CD4-positive, alpha-beta T cell treated with Interleukin-15 for 4 hours (primary cell): Measurements from ENCODE around the gene NUDT4B.
"Not testable (repeated sequence)": the region's sequence is repeated elsewhere in the genome, so short reads cannot be mapped to it uniquely, and the experiment has no call there.

Experiments
- DNase-seq: peaks from one replicate; pipeline ENCODE4 v3.0.0-alpha.2; 2020; ENCODE audit warnings: low spot score

Gene NUDT4B

DNA sequence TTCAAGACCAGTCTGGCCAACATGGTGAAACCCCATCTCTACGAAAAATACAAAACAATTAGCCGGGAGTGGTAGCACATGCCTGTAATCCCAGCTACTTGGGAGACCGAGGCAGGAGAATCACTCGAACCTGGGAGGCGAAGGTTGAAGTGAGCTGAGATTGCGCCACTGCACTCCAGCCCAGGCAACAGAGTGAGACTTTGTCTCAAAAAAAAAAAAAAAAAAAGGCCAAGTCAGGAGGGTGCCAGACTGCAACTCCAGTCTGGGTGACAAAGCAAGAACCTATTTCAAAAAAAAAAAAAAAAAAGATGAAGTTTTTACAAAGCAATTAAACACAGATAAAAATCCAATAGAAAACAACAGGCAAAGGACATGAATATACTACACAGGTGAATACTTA lies 9.9 kb upstream of the NUDT4B start:
- not testable (repeated sequence) for DNase-seq

DNA sequence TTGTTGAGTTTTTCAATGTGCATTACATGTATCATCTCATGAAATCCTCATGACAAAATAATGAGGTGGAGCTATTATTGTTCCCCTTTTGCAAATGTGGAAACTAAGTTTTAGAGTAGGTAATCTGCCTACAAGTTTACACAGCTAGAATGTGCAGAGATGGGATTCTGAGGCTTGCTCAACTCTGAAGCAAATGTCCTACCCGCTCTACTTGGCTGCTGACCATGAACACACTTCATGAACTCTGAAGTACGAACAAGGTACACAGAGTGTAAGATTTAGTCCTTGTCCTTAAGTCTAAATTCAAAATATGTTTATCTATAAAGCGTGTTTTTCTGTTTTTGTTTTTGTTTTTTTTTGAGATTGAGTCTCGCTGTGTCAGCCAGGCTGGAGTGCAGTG lies 5.4 kb upstream of the NUDT4B start:
- DNase-seq, result not testable (repeated sequence)

DNA sequence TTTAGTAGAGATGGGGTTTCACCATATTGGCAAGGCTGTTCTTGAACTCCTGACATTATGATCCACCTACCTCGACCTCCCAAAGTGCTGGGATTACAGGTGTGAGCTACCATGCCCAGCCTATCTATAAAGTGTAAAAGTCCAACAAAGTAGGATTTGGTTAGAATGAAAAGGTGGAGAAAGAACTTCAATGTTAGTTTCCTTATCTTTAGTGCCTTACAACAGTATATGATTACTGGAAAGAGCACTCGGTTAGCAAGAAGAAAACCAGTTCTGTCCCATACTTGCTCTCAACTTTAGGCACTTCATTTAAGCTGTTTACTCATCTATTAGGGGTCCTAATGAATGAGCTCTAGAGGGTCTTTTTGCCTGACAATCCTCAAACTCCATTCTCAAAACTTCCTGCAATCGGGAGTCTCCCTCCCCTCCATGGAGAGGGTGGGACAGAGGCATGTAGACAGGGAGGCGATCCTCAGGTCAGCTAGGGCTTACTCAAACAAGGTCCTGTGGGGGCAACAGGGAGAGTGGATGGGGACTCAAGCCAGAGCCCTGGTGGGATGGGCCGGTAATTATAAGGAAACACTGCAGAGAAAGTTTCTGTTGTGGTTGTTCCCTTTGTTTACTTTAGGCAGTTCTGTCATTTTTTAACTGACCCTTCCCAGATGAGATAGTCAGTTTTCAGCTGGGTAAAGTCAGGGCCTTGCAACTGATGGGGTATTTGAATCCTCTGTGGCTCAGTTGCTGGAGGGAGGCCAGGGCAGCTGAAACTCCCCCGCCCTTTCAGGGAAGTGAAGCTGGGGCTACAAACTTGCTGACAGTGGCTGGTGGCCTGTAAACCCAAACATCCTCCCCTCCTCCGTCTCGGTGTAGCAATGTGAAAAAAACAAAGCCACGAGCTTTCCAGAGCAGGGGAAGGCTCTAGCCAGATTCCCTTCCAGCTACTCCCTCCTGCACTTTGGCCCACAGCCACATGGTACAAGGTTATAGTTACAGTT lies 4.6 kb upstream of the NUDT4B start:
- DNase-seq, result not testable (repeated sequence)

DNA sequence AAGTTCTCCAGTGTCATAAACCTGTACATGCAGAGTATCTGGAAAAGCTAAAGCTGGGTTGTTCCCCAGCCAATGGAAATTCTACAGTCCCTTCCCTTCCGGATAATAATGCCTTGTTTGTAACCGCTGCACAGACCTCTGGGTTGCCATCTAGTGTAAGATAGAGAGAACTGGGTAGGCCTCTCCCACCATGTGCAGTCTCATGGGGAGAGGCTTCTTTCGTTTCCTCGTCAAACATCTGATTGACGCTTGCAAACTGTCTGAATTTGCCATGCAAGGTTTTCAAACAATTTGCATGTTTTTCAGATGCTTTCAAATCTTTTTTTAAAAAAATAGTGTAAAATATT lies 734 bp downstream of the NUDT4B start:
- not testable (repeated sequence) for DNase-seq

DNA sequence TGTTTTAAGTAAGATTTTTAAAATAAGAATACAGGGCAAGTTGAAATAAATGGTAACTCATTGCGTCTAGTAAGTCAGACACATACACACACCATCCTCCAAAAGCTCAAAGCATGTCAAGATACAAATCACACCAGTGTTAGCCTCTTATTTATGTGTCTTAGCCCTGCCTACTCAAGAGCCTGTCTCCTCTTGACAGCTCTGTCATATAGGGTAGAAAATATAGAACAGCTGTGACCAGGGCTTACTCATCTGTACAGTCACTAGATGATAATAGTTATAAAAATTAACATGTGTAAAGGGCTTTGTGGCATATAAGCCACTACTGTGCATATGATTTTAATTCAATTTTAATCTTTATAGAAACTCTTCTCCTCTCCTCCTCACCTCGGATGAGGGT lies 7.7 kb downstream of the NUDT4B start:
- DNase-seq, result not testable (repeated sequence)

DNA sequence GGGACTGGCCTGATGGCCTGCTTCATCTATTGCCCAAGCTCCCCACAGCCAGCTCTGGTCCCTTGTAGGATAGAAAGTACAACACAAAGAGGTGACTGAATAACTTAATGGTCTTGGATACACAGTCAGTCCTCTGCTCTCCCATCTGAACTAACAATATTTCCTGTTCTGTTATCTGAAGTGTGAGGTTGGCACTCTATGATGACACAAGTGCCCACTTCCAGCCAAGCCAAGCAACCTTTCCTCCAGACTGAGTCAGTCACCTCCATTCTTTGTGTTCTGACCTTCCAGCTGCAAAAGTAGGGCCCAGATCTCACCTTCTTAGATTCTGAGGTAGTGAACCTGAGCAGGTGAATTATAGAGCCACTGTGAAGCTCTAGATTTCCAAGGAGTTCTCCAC lies 8.9 kb downstream of the NUDT4B start:
- not testable (repeated sequence) for DNase-seq

DNA sequence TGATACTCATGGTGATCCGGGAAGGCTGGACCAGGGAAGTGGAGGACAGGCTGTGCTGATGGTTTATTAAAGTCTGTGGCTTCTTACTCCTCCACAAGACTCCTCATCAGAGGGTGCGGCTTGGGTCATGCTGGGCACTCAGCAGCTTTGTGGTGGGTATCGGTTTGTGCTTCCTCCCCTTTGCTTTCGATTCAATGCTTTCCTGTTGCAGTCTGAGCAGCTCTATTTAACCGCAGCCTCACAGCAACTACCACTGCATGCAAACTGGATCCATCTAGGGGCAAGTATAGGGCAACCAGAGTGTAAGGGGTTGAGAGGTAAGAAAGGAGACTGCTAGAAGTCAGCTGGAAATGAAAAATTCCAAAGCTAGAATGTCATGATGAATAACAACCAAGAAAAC lies 9.8 kb downstream of the NUDT4B start:
- not testable (repeated sequence) for DNase-seq

DNA sequence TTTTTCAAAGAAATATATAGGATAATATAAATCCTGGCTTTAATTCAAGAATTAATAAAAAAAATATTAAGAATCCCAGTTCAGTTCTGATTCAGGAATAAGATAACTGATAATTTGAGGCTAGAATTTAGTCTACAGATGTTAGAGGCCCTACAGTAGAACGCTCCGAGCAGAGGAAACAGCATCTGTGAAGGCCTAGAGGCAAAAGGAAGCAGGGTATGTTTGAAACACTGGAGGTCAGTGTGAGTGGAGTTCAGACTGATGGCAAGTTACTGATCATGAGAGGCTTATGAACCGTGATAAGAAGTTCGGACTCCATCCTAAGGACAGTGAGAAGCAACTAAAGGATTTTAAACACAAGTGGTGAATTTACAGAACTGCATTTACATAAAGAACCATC lies 10.4 kb downstream of the NUDT4B start:
- not testable (repeated sequence) for DNase-seq

DNA sequence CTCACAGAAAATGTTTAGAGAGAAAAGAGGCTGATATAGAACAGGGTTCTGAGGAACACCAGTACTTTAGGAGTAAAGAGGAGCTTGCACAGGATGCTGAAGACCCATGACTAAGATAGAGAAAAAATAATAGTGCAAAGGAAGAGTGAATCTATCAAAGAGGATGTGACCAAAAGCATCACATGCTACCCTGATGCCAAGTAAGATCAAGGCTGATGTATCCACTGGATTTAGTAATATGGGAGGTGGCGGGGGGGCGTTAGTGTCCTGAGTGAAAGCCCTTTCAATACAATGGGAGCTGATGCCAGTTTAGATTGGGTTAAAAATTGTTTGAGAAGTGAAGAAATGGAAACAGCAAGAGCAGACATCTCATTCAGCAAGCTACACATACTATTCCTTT lies 11.2 kb downstream of the NUDT4B start:
- DNase-seq, result not testable (repeated sequence)

DNA sequence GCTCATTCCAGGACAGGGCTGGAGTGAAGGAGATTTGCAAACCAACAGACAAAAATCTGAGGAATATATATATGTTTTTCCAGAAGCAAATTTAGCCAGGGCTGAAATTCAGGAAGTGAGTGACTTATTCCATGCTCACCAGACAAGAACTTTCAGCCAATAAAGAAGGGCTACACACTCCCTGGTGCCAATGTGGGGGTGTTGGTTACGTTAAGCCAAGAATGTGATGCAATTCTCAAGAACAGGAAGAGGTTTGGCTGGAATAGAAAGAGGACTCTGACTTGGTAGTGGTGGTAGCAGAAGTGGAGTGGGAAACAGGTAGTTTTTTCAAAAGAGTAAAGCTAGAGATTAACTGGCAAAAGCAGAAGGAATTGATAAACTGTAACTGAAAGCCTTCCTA lies 11.6 kb downstream of the NUDT4B start:
- DNase-seq, result not testable (repeated sequence)

DNA sequence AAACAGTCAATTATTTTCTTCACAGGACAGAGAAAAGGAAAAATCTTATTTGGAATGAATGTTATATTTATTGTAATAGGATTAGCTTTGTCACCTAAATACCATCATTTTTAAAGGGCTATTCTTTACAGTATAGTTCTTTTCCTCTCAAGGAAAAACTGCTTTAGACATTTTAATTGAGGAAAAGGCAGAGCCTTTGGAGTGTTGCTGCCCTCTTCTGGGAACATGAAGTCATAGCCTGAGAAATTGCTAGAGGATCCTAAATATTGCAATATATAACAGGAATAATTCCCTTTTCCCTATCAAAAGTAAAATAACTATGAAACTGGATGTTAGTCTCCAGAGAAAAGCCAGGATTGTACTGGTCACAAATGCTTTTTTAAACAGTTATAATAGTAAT lies 12.8 kb downstream of the NUDT4B start:
- not testable (repeated sequence) for DNase-seq

DNA sequence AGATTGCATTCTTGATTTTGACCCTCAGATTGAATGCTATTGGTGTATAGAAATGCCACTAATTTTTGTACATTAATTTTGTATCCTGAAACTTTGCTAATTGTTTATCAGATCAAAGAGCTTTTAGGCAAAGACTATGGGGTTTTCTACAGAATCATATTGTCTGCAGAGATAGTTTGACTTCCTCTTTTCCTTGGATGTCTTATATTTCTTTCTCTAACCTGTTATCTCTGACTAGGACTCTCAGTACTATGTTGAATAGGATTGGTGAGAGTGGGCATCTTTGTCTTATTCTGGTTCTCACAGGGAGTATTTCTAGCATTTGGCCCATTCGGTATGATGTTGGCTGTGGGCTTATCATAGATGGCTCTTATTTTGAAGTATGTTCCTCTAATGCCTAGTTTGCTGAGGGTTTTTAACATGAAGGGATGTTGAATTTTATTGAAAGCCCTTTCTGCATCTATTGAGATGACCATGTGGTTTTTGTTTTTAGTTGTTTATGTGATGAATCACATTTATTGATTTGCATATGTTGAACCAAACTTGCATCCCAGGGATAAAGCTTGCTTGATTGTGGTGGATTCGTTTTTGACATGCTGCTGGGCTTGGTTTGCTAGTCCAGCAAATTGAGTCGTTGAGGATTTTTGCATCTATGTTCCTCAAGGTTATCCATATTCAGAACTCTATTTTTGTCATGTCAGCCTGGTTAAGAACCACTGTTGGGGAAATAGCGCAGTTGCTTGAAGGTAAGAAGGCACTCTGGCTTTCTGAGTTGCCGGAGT lies 16.9 kb downstream of the NUDT4B start:
- DNase-seq, result not testable (repeated sequence)

DNA sequence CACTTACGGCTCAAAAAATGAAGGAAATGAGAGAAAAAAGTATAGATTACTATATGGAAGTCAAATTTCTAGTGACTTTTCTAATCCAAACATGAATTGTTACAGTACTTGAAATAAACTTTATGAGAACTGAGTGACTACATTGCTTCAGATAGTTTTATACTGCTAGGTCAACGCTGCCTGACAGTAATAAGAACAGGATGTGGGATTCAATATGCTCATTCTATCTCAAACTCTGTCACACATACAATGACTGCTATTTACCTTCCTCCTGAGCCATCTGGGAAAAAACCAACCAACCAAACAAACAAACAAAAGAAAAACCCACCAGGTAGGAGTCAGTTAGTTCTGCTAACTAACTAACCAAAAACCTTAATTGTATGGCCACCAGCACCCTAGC lies 20.0 kb downstream of the NUDT4B start:
- not testable (repeated sequence) for DNase-seq

DNA sequence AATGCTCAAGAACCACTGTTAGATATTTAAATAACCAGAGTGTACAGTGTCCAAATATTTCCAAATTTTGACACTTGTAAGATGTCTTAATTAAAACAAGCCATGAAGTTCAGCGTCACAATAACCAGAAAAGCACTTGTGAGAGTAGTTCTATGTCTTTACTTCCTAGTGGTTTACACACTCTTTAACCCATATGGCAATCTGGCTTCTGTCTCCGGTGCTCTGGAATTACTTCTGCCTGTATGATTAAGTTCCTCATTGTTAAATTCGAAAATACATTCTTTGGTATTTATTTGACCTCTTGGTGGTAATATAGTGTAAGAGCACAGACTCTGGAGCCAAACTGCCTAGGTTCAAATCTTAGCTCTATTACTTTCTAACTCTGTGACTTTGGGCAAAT lies 20.9 kb downstream of the NUDT4B start:
- not testable (repeated sequence) for DNase-seq

DNA sequence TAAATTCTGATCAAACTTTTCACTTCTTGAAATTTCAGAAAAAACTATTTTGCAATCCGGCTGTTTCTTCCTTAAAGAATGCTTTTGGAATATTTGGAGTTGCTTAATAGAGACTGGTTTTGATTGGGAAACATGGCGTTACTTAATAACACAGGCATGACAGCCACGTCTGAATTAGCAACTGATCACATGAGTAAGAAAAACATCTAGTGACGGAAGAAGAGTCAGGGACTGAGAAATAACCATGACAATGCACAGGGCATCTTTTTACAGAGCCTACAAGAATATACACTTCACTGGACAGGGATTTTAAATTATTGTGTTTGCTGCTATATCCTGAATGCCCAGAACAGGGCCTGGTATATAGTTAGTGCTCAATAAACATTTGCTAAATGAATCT lies 25.1 kb downstream of the NUDT4B start:
- DNase-seq, result not testable (repeated sequence)

DNA sequence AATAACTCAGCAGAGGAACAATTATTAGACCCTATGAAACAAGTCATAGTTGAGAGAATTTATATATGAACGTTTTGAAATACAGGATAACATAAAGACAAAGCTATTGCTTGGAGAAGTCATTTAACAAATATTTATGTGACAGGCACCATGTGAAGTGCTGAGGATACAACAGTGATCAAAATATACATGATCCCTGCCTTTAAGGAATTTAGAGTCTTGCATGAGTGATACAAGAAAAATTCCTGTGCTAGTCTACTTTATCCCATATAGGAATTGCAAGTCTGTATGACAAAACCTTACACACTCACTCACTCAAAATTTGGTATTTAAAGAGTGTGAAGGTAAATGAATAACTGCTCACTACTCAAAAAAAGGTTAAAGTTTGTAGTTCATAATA lies 25.5 kb downstream of the NUDT4B start:
- DNase-seq, result not testable (repeated sequence)

DNA sequence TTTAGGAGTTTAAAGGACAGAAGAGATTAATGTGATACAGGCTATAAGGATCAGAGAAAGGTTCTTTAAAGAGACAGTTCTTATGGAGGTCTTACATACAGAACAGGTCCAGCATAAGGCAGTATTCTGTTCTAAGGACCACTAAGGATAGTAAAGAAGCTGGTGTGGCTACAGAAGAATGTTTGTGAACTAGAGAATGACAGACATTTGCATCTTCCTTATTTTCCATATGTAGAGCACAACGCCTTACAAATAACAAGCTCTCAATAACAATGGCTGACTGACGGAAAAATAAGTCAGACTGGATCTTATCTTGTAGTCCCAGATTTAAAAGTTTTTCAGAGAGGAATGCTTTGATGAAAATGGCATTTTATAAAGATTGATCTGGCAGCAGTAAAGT lies 26.7 kb downstream of the NUDT4B start:
- not testable (repeated sequence) for DNase-seq

DNA sequence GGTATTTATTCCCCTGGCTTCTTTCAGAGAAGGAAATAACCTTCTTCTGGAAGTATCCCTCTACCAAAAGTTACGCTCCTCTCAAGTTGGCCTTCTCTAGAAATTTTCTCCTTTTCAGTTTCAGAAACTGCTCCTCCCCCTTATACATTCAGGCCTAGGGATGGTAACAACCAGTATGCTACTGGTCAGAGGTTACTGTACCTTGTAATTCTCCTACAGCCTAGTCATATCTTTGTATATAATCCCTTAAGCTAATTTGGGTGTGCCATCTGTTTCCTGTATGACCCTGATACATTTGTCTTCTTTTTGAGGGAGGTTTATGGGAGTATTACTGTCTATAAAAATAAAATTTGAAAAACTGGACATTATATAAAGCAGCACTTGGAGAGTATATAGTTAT lies 29.1 kb downstream of the NUDT4B start:
- not testable (repeated sequence) for DNase-seq

DNA sequence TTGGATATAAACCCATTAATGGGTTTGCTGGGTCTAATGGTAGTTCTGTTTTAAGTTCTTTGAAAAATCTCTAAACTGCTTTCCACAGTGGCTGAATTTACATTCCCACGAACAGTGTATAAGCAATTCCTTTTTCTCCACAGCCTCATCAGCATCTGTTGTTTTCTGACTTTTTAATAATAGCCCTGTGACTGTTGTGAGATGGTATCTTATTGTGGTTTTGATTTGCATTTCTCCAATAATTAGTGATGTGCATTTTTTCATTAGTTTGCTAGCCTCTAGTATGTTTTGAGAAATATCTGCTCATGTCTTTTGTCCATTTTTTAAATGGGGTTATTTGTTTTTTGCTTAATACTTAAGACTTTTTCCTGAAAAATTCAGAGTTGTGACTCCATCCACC lies 31.8 kb downstream of the NUDT4B start:
- DNase-seq, result not testable (repeated sequence)

DNA sequence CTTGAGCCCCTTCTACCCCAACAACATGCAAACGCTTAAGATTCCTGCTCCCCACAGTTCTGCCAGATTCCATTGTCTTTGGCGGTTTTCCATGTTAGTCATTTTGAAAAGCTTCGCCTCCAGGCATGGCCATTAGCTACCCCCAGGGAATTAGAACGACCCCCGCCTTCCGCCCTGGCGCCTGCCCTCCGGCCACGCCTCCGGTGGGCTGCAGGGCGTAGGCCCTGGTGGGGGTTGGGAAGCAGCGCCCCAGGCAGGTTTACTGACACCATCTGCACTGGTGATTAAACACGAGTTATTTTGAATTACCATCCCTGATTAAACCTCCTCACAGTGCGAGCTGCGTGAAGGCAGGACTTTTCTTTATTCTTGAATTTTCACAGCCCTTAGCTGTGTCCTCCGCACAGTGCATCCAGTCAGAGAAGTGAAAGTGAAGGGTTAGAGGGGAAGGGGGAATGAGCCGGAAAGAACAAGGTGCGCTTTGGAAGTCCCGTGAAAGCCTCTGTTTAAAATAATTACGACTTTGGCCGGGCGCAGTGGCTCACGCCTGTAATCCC lies 43.0 kb downstream of the NUDT4B start:
- DNase-seq, result not testable (repeated sequence)

DNA sequence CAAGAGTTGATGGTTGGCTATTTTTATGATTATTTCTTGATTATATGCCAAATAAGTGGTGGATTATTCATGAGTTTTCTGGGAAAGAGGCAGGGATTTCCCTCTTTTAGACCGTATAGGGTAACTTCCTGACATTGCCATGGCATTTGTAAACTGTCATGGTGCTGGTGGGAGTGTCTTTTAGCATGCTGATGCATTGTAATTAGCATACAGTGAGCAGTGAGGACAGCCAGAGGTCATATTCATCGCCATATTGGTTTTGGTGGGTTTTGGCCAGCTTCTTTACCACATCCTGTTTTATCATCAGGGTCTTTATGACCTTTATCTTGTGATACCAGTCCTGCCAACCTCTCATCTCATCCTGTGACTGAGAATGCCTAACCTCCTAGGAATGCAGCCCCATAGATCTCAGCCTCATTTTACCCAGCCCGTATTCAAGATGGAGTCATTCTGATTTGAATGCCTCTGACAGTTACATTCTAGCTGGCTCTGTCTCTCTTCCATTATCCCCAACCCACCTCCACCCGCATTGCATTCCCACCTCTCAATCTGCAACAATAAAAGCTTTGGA lies 45.3 kb downstream of the NUDT4B start:
- not testable (repeated sequence) for DNase-seq
